SK-N-MC (cell line): ENCODE results near the gene CLCN4.

Experiments used
- EZH2 ChIP-seq: fragments of 200-600 bp; sonication (generic); IDR thresholded peaks from one replicate; pipeline ENCODE4 v1.6.1; 2017; ENCODE audit warnings: antibody characterized with exemption
- FOXP2 ChIP-seq: optimal IDR thresholded peaks from 2 replicates; pipeline ENCODE3; 2011; ENCODE audit warnings: mild to moderate bottlenecking, moderate library complexity; ENCODE audit not compliant: insufficient read depth; ENCODE audit errors: extremely low read length, control extremely low read depth
- POLR2AphosphoS5 ChIP-seq: IDR thresholded peaks from 2 replicates; pipeline ENCODE4 v1.6.1; 2012; ENCODE audit warnings: mild to moderate bottlenecking, low read depth, low read length, borderline replicate concordance

DNA sequence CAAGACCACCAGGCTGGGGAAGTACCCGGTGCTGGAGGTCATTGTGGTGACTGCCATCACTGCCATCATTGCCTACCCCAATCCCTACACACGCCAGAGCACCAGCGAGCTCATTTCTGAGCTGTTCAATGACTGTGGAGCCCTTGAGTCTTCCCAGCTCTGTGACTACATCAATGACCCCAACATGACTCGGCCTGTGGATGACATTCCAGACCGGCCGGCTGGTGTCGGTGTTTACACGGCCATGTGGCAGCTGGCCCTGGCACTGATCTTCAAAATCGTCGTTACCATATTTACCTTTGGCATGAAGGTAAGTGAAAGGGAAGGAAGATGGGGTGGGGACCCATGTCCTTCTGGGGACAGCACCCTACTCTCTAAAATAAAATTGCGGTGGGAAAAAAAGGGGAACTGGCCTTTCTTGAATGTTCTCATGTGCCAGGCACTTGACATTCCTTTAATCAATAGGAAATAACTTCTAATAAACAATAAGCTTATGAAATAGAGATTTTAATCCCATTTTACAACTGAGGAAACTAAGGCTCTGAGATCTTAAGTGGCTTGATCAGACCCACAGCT, 51.6 kb downstream of the CLCN4 start:
- TF ChIP-seq POLR2AphosphoS5 (no peak), EZH2 (no peak), FOXP2 (no peak)
